GM21367 (cell line): ENCODE data around the gene HYAL2.

Experiments used
- ATAC-seq: cut with Tn5 transposase; IDR thresholded peaks from one replicate; pipeline ENCODE4 v1.9.1; 2021; ENCODE audit not compliant: unreplicated experiment

HYAL2 gene

GRCh38 chr3:50350527-50351322 is 28.2 kb upstream of the HYAL2 start, which contains the start of the genes CYB561D2 and NPRL2:
Gene CYB561D2, plus strand, starts transcription at chr3:50350862. Its CDS starts 572 bp downstream, at chr3:50351434.
Gene NPRL2, minus strand, starts transcription at chr3:50350775. Its CDS starts 123 bp downstream, at chr3:50350652.
- ATAC-seq = peak; percentile 57

- no peak for ATAC-seq
These were observed 27.6 kb upstream of the HYAL2 start for GRCh38 chr3:50350213-50350526.

GRCh38 chr3:50347187-50347813 is 24.8 kb upstream of the HYAL2 start:
- ATAC-seq = no peak

- no peak for ATAC-seq
These were observed 23.2 kb upstream of the HYAL2 start, which contains the start of gene ZMYND10 for GRCh38 chr3:50345586-50346234. Gene ZMYND10, minus strand, starts transcription at chr3:50345732. Its CDS starts 153 bp downstream, at chr3:50345579.

- ATAC-seq = no peak
These were observed 22.5 kb upstream of the HYAL2 start for GRCh38 chr3:50345008-50345407.

GRCh38 chr3:50342813-50343633 is 20.5 kb upstream of the HYAL2 start:
- ATAC-seq = no peak

- ATAC-seq = no peak
These were observed 19.6 kb upstream of the HYAL2 start for GRCh38 chr3:50341996-50342650.

- ATAC-seq = no peak
These were observed 19.0 kb upstream of the HYAL2 start for GRCh38 chr3:50341537-50341936.

- ATAC-seq = no peak
These were observed 18.1 kb upstream of the HYAL2 start, which contains the start of gene RASSF1 for GRCh38 chr3:50340448-50341329. Gene RASSF1, minus strand, starts transcription at chr3:50340836. Its CDS starts 31 bp downstream, at chr3:50340805.

GRCh38 chr3:50340147-50340447 is 17.6 kb upstream of the HYAL2 start:
- ATAC-seq = no peak

- no peak for ATAC-seq
These were observed 17.1 kb upstream of the HYAL2 start for GRCh38 chr3:50339485-50340146.

- no peak for ATAC-seq
These were observed 16.4 kb upstream of the HYAL2 start for GRCh38 chr3:50338965-50339364.

GRCh38 chr3:50337175-50337861 is 14.8 kb upstream of the HYAL2 start:
- peak; percentile 68 for ATAC-seq

- ATAC-seq = peak; percentile 24
These were observed 14.1 kb upstream of the HYAL2 start for GRCh38 chr3:50336452-50337174.

GRCh38 chr3:50334339-50335075 is 12.0 kb upstream of the HYAL2 start:
- ATAC-seq = no peak

- no peak for ATAC-seq
These were observed 11.3 kb upstream of the HYAL2 start for GRCh38 chr3:50333744-50334328.
